ENCODE measurements around the gene CEBPZ. TPM values are rescaled to one million over a fixed set of nuclear protein-coding genes. Genes with fewer than 3 reads are reported as not detected.

CEBPZ gene
- total and polyA plus RNA-seq, 10 of the 15 experiments (the other 5 are each of a cell fraction or from before 2014, with no cell fraction given): 29.4 to 89.2 (median 49.5) TPM

DNA sequence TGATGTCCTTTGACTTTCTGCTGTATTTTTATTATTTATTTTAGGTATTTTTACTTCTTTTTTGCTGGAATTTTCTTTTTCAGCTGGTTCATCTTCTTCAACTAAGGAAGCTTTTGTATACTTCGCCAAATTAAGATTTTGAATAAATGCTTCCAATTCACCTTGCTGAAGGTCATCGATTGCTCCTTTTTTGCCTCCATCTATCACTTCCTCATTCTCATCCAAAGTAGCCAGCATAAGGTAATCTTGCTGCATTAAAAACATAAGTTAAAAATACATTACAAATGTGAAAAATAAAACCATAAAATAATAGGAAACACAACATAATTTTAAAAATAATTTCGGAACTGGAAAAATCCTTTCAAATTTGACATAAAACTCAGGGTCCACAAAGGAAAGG is 2.6 kb downstream of the CEBPZ start:
- H3K9me3 ChIP-seq (replicated peaks; ENCODE audit: control insufficient read depth, insufficient read depth, low read length): no peaks in the 10 kb centered on the region
- BruUV-seq (replicated peaks): no TSS peak
- ChIA-PET CTCF (interaction anchor here (0.6 to 1.5 kb wide), 3 partner anchors 603 to 1036 kb away, joined by 3 to 4 read pairs (median 3); no protein-coding TSS in a partner anchor), POLR2A (no interaction called here), RAD21 (ENCODE audit: unreplicated experiment) (interaction anchor here (0.7 kb wide), 1 partner anchor 56 kb away, joined by 3 read pairs; no protein-coding TSS in a partner anchor), SMC1A (ENCODE audit: uncharacterized antibody, unreplicated experiment) (interaction anchor here (1.1 to 1.4 kb wide), 2 partner anchors 93 to 647 kb away, joined by 3 read pairs; no protein-coding TSS in a partner anchor)
- H3K4me1 ChIP-seq (ENCODE audit: control insufficient read depth, insufficient read depth, low read length): no peaks in the 10 kb centered on the region
- 0 out of 2 replicates have a peak overlapping the region, but pooled peaks have one; percentile 91 for H3K4me3 ChIP-seq
- intact Hi-C loops (cut with micrococcal nuclease; ENCODE audit: unreplicated experiment) (no loop called here), in situ Hi-C loops (cut with MboI) (no loop called here)
- H3K79me2 ChIP-seq (ENCODE audit: control insufficient read depth, insufficient read depth, low read length): peaks cover 75% of the 10 kb centered on the region
- no peak overlapping the region for H3K27ac ChIP-seq (ENCODE audit: control insufficient read depth, insufficient read depth)
- DNase-seq (ENCODE audit: low read depth, low spot score): no peak
- H3K4me2 ChIP-seq (ENCODE audit: control insufficient read depth, insufficient read depth): no peak overlapping the region; the same call in 1 of the 2 replicates
- no peaks in the 10 kb centered on the region for H4K20me1 ChIP-seq (ENCODE audit: control insufficient read depth, insufficient read depth)
- no peak for ATAC-seq
- H3K27me3 ChIP-seq (replicated peaks in 1 of 2; ENCODE audit: control insufficient read depth in 2 of 2, insufficient read depth in 2 of 2, low read length in 1 of 2): no peaks in the 10 kb centered on the region
- no peak overlapping the region for H2AFZ ChIP-seq (ENCODE audit: control insufficient read depth, low read depth, low read length)
- no peak for TF ChIP-seq POLR2A (IDR thresholded peaks at IDR 0.05; ENCODE audit: low read depth, low read length)
- TF ChIP-seq SPI1 (IDR thresholded peaks at IDR 0.05; ENCODE audit: borderline replicate concordance, insufficient read depth, low read depth, low read length): peak; percentile 58; the same call in 1 of the 2 replicates
- no peak for TF ChIP-seq ATF2 (IDR thresholded peaks at IDR 0.05; ENCODE audit: low read length)
- no peak for TF ChIP-seq NR2C1 (IDR thresholded peaks at IDR 0.05)
- TF ChIP-seq BHLHE40 (IDR thresholded peaks at IDR 0.05; ENCODE audit: borderline replicate concordance in 1 of 2, low read depth in 2 of 2, low read length in 1 of 2): no peak
- no peak for TF ChIP-seq RUNX3 (IDR thresholded peaks at IDR 0.05; ENCODE audit: low read length)
- no peak overlapping the region for H3K9ac ChIP-seq (ENCODE audit: control insufficient read depth, insufficient read depth, low read length)
- 0 out of 4 replicates have a peak, but pooled peaks cover 0 to 8% of the 10 kb centered on the region in 2 experiments for H3K36me3 ChIP-seq (ENCODE audit: control insufficient read depth in 2 of 2, insufficient read depth in 2 of 2, low read length in 1 of 2)
- FAIRE-seq: no peak
- whole genome bisulfite sequencing (ENCODE audit: insufficient coverage, insufficient replicate concordance, low lambda C conversion rate, missing lambda C conversion rate): 77% methylated on average over 3 of the region's 3 CpGs
